SK-N-SH treated with all-trans-retinoic acid at 6 μM for 48 hours (cell line): ENCODE results near the gene CHP2.

Source experiments
- GLIS3 ChIP-seq: fragments of 250-450 bp; sonication (Bioruptor Pico); IDR thresholded peaks from 2 replicates; pipeline ENCODE4 v1.5.0; 2020; ENCODE audit warnings: mild to moderate bottlenecking, moderate library complexity
- TOX ChIP-seq: fragments of 250-450 bp; sonication (Bioruptor Pico); IDR thresholded peaks from 2 replicates; pipeline ENCODE4 v1.8.0; 2021; ENCODE audit warnings: mild to moderate bottlenecking, moderate library complexity, borderline replicate concordance
- ZC3H10 ChIP-seq: fragments of 250-450 bp; sonication (Bioruptor Pico); IDR thresholded peaks from 2 replicates; pipeline ENCODE4 v1.5.1; 2021; ENCODE audit warnings: mild to moderate bottlenecking, moderate library complexity
- ZFP3 ChIP-seq: fragments of 250-450 bp; sonication (Bioruptor Pico); IDR thresholded peaks from 2 replicates; pipeline ENCODE4 v1.5.0; 2020; ENCODE audit warnings: mild to moderate bottlenecking, moderate library complexity

GRCh38 chr16:23745263-23745662, 9.6 kb upstream of the CHP2 start:
- TF ChIP-seq TOX (CRISPR knock-in tag) = no peak
- no peak for TF ChIP-seq GLIS3 (CRISPR knock-in tag)
- TF ChIP-seq ZC3H10 (CRISPR knock-in tag) = no peak
- TF ChIP-seq ZFP3 (CRISPR knock-in tag) = no peak
